Neural cell (in vitro differentiated cells): ENCODE measurements around the gene DPP10. TPM values are rescaled to one million over a fixed set of nuclear protein-coding genes. Genes with fewer than 3 reads are reported as not detected.

Experiments used
- H2AFZ ChIP-seq: fragments of 200-600, 300-800 bp; sonication (generic), shearing (Covaris generic); 2 replicates; pipeline ENCODE4 v1.6.0; 2014; ENCODE audit warnings: low read depth, mild to moderate bottlenecking, antibody characterized with exemption, low read length, moderate library complexity
- H3F3A ChIP-seq: fragments of 200-600 bp; shearing (Covaris generic); 2 replicates; pipeline ENCODE4 v1.6.1; 2016; ENCODE audit warnings: mild to moderate bottlenecking, moderate library complexity, mixed read lengths, antibody characterized with exemption, low read length; ENCODE audit not compliant: insufficient read depth, poor library complexity, severe bottlenecking
- H3K27ac ChIP-seq: fragments of 200-600, 300-800 bp; sonication (generic), shearing (Covaris generic); 2 replicates; pipeline ENCODE4 v1.5.1; 2014; ENCODE audit warnings: mild to moderate bottlenecking, low read length, moderate library complexity
- H3K27me3 ChIP-seq: fragments of 300-800, 200-600 bp; sonication (generic), shearing (Covaris generic); 2 replicates; pipeline ENCODE4 v1.6.0; 2014; ENCODE audit warnings: mild to moderate bottlenecking, low read depth, low read length, moderate library complexity; ENCODE audit not compliant: insufficient read depth
- H3K36me3 ChIP-seq: fragments of 300-800, 200-600 bp; sonication (generic), shearing (Covaris generic); 2 replicates; pipeline ENCODE4 v1.5.1; 2014; ENCODE audit warnings: mild to moderate bottlenecking, antibody characterized with exemption, low read length, moderate library complexity; ENCODE audit not compliant: insufficient read depth
- H3K4me2 ChIP-seq: fragments of 300-800, 200-600 bp; sonication (generic), shearing (Covaris generic); 2 replicates; pipeline ENCODE4 v1.6.0; 2014; ENCODE audit warnings: mild to moderate bottlenecking, low read length
- H3K4me3 ChIP-seq: fragments of 300-800, 200-600 bp; sonication (generic), shearing (Covaris generic); 2 replicates; pipeline ENCODE4 v1.5.1; 2014; ENCODE audit warnings: mild to moderate bottlenecking, low read length, moderate library complexity
- H3K79me2 ChIP-seq: fragments of 200-600 bp; shearing (Covaris generic); replicated peaks from 2 replicates; pipeline ENCODE4 v1.6.0; 2014; ENCODE audit warnings: mild to moderate bottlenecking, low read length, moderate library complexity; ENCODE audit not compliant: insufficient read depth
- H3K9ac ChIP-seq: fragments of 300-800, 200-600 bp; sonication (generic), shearing (Covaris generic); 2 replicates; pipeline ENCODE4 v1.6.1; 2016; ENCODE audit warnings: mild to moderate bottlenecking, low read length, mixed read lengths
- H3K9me2 ChIP-seq: fragments of 200-600 bp; shearing (Covaris generic); 2 replicates; pipeline ENCODE4 v1.6.1; 2016; ENCODE audit warnings: mild to moderate bottlenecking, low read length, mixed read lengths; ENCODE audit not compliant: insufficient read depth
- H3K9me3 ChIP-seq: fragments of 200-600, 300-800 bp; sonication (generic), shearing (Covaris generic); 2 replicates; pipeline ENCODE4 v1.6.1; 2016; ENCODE audit warnings: mild to moderate bottlenecking, mixed run types, low read length, moderate library complexity, mixed read lengths
- H4K20me1 ChIP-seq: fragments of 200-600 bp; shearing (Covaris generic); 2 replicates; pipeline ENCODE4 v1.6.1; 2016; ENCODE audit warnings: mild to moderate bottlenecking, mixed run types; ENCODE audit not compliant: insufficient read depth
- EP300 ChIP-seq: fragments of 450-650 bp; conservative IDR thresholded peaks from 2 replicates; pipeline ENCODE4 v1.6.1; 2014; ENCODE audit warnings: antibody characterized with exemption, mild to moderate bottlenecking, moderate library complexity; ENCODE audit not compliant: poor library complexity, severe bottlenecking
- EZH2 ChIP-seq: fragments of 200-600, 300-800 bp; shearing (Covaris generic), sonication (generic); IDR thresholded peaks from 2 replicates; pipeline ENCODE4 v1.6.1; 2014; ENCODE audit warnings: antibody characterized with exemption, low read length, borderline replicate concordance, mild to moderate bottlenecking; ENCODE audit not compliant: insufficient read depth, poor library complexity, severe bottlenecking
- MXI1 ChIP-seq: fragments of 450-650 bp; conservative IDR thresholded peaks from 2 replicates; pipeline ENCODE4 v1.6.1; 2014; ENCODE audit warnings: antibody characterized with exemption, mild to moderate bottlenecking; ENCODE audit not compliant: poor library complexity, severe bottlenecking
- POLR2AphosphoS5 ChIP-seq: IDR thresholded peaks from 2 replicates; pipeline ENCODE4 v1.6.1; 2012
- RAD21 ChIP-seq: fragments of 450-650 bp; conservative IDR thresholded peaks from 2 replicates; pipeline ENCODE4 v1.6.1; 2014; ENCODE audit warnings: antibody characterized with exemption, mild to moderate bottlenecking, moderate library complexity
- SMC3 ChIP-seq: fragments of 450-650 bp; conservative IDR thresholded peaks from 2 replicates; pipeline ENCODE4 v1.6.1; 2014; ENCODE audit warnings: antibody characterized with exemption, mild to moderate bottlenecking, moderate library complexity; ENCODE audit not compliant: poor library complexity
- TAF1 ChIP-seq: IDR thresholded peaks from 2 replicates; pipeline ENCODE4 v1.6.1; 2012; ENCODE audit warnings: low read depth
- polyA plus RNA-seq: library from polyadenylated mRNA; depleted of rRNA; stranded (reverse); fragments of >200 nt; gene quantifications from 2 replicates; pipeline ENCODE4 v1.2.3, GENCODE V29; 2014
- TF ChIP-seq, protein P1 (sequence below): IDR thresholded peaks from 2 replicates; pipeline ENCODE4 v1.6.1; 2012; ENCODE audit warnings: borderline replicate concordance
- TF ChIP-seq, protein P2 (sequence below): fragments of 450-650 bp; IDR thresholded peaks from 2 replicates; pipeline ENCODE4 v1.5.1; 2014; ENCODE audit warnings: antibody characterized with exemption, mild to moderate bottlenecking, moderate library complexity; ENCODE audit not compliant: poor library complexity, severe bottlenecking

Gene DPP10
- polyA plus RNA-seq, 1 donor from 2014 or later, result 13.9 TPM

DNA sequence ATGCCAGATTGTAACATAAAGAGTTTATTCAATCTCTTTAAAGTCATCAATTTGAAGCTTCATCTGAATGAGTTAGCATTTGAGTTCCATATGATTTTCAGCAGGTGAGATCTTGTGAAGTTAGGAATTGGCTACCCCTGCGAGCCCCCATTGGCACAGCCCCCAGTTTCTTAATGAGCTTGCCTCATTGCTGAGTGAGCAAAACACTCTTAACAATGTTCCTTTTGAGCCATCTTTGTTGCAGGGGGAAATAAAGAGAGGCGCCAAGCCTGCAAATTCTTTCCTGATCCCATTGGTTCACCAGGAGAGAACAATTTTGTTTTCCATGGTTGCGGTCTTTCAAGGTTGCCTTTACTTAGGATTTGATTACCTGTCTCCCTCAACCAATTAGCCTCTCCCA is 18.7 kb downstream of the DPP10 start:
- H3K9me2 ChIP-seq, result no peaks in the 10 kb centered on the region
- H3K36me3 ChIP-seq, result no peaks in the 10 kb centered on the region
- no peaks in the 10 kb centered on the region for H4K20me1 ChIP-seq
- no peak overlapping the region for H3K4me3 ChIP-seq
- no peak overlapping the region for H3K27ac ChIP-seq
- TF ChIP-seq POLR2AphosphoS5 (no peak), RAD21 (no peak), SMC3 (no peak), TAF1 (no peak), EZH2 (no peak), MXI1 (no peak), EP300 (no peak)
- TF ChIP-seq, protein P1, sequence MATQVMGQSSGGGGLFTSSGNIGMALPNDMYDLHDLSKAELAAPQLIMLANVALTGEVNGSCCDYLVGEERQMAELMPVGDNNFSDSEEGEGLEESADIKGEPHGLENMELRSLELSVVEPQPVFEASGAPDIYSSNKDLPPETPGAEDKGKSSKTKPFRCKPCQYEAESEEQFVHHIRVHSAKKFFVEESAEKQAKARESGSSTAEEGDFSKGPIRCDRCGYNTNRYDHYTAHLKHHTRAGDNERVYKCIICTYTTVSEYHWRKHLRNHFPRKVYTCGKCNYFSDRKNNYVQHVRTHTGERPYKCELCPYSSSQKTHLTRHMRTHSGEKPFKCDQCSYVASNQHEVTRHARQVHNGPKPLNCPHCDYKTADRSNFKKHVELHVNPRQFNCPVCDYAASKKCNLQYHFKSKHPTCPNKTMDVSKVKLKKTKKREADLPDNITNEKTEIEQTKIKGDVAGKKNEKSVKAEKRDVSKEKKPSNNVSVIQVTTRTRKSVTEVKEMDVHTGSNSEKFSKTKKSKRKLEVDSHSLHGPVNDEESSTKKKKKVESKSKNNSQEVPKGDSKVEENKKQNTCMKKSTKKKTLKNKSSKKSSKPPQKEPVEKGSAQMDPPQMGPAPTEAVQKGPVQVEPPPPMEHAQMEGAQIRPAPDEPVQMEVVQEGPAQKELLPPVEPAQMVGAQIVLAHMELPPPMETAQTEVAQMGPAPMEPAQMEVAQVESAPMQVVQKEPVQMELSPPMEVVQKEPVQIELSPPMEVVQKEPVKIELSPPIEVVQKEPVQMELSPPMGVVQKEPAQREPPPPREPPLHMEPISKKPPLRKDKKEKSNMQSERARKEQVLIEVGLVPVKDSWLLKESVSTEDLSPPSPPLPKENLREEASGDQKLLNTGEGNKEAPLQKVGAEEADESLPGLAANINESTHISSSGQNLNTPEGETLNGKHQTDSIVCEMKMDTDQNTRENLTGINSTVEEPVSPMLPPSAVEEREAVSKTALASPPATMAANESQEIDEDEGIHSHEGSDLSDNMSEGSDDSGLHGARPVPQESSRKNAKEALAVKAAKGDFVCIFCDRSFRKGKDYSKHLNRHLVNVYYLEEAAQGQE, result no peak
- TF ChIP-seq, protein P2, sequence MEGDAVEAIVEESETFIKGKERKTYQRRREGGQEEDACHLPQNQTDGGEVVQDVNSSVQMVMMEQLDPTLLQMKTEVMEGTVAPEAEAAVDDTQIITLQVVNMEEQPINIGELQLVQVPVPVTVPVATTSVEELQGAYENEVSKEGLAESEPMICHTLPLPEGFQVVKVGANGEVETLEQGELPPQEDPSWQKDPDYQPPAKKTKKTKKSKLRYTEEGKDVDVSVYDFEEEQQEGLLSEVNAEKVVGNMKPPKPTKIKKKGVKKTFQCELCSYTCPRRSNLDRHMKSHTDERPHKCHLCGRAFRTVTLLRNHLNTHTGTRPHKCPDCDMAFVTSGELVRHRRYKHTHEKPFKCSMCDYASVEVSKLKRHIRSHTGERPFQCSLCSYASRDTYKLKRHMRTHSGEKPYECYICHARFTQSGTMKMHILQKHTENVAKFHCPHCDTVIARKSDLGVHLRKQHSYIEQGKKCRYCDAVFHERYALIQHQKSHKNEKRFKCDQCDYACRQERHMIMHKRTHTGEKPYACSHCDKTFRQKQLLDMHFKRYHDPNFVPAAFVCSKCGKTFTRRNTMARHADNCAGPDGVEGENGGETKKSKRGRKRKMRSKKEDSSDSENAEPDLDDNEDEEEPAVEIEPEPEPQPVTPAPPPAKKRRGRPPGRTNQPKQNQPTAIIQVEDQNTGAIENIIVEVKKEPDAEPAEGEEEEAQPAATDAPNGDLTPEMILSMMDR, result no peak
- no peaks in the 10 kb centered on the region for H3K79me2 ChIP-seq
- no peak overlapping the region for H3K9ac ChIP-seq
- no peaks in the 10 kb centered on the region for H3F3A ChIP-seq
- H3K9me3 ChIP-seq, result no peaks in the 10 kb centered on the region
- H3K27me3 ChIP-seq, result no peaks in the 10 kb centered on the region
- H2AFZ ChIP-seq, result no peak overlapping the region
- H3K4me2 ChIP-seq, result no peak overlapping the region

DNA sequence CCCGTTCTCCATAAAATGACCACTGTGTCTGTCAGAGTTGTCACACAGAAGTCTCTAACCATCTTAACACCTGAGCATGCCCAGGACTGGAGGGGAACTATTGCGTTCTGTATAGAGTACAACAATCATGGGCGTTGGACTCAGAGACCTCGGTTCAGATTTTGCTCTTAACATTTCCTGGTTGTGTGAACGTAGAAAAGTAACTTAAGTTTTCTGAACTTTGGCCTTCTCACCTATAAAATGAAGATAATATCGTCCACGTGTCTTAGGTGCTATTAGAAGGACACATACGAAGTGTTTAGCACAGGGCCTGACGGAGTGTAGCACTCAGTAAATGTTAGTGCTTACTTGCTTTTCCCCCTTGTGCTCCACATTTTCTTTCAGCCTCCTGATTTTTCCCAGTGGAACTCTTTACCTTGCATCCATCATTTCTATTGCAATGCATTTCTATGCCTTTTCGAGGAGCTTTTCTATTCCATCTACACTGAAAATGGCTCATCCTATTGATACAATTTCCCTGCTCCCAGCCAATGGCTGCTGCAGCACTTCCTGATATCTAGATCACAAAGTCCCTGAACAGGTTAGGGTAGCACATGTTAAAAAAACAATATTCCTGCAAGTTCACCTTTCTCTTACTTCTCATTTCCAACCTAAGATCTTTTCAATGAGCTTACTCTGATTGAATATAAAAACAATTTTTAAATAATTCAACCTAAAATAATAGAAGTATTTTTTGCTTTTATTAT is 22.7 kb downstream of the DPP10 start:
- H3K4me3 ChIP-seq, result no peak overlapping the region
- no peaks in the 10 kb centered on the region for H3K27me3 ChIP-seq
- no peak overlapping the region for H3K4me2 ChIP-seq
- no peaks in the 10 kb centered on the region for H3K36me3 ChIP-seq
- no peak overlapping the region for H3K9ac ChIP-seq
- H3K79me2 ChIP-seq, result no peaks in the 10 kb centered on the region
- H3K9me2 ChIP-seq, result no peaks in the 10 kb centered on the region
- no peaks in the 10 kb centered on the region for H3K9me3 ChIP-seq
- no peak overlapping the region for H2AFZ ChIP-seq
- H3K27ac ChIP-seq, result no peak overlapping the region
- H4K20me1 ChIP-seq, result no peaks in the 10 kb centered on the region
- TF ChIP-seq POLR2AphosphoS5, result no peak
- no peak for TF ChIP-seq SMC3
- TF ChIP-seq RAD21, result no peak
- no peak for TF ChIP-seq EZH2
- no peak for TF ChIP-seq EP300
- TF ChIP-seq, protein P2, result no peak
- no peak for TF ChIP-seq TAF1
- TF ChIP-seq, protein P1, result no peak
- TF ChIP-seq MXI1, result no peak
- no peaks in the 10 kb centered on the region for H3F3A ChIP-seq
